Upper lobe of left lung (tissue), 4 donors: Measurements from ENCODE around the gene B4GALNT2.
"Not testable (repeated sequence)": the region's sequence is repeated elsewhere in the genome, so short reads cannot be mapped to it uniquely, and the experiment has no call there.

Source experiments
- POLR2A ChIP-seq, 4 donors: fragments of 450-650 bp; IDR thresholded peaks; one replicate each; pipeline ENCODE4 v1.5.1; 2016 to 2017; ENCODE audit warnings: antibody characterized with exemption in 4 of 4, mild to moderate bottlenecking in 2 of 4
- POLR2AphosphoS5 ChIP-seq, 2 donors: sonication (generic); formaldehyde crosslinking; IDR thresholded peaks; one replicate each; pipeline ENCODE4 v1.5.1; 2017; ENCODE audit warnings: antibody characterized with exemption in 2 of 2
- TF ChIP-seq, protein P1 (sequence below), 6 experiments: fragments of 450-650 bp in 4 of 6; fragments of 200-600 bp in 2 of 6; sonication (generic) in 2 of 6; IDR thresholded peaks; one replicate each; pipeline ENCODE4 v1.5.1; 2016 to 2019; ENCODE audit warnings: antibody characterized with exemption in 6 of 6

DNA sequence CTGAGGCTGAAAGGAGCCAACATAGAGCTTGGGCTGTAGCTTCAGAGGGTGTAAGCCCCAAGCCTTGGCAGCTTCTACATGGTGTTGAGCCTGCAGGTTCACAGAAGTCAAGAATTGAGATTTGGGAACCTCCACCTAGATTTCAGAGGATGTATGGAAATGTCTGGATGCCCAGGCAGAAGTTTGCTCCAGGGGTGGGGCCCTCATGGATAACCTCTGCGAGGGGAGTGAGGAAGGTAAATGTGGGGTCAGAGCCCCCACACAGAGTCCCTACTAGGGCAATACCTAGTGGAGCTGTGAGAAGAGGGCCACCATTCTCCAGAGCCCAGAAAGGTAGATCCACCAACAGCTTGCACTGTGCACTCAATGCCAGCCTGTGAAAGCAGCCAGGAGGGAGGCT lies 52.8 kb downstream of the B4GALNT2 start:
- TF ChIP-seq, protein P1, sequence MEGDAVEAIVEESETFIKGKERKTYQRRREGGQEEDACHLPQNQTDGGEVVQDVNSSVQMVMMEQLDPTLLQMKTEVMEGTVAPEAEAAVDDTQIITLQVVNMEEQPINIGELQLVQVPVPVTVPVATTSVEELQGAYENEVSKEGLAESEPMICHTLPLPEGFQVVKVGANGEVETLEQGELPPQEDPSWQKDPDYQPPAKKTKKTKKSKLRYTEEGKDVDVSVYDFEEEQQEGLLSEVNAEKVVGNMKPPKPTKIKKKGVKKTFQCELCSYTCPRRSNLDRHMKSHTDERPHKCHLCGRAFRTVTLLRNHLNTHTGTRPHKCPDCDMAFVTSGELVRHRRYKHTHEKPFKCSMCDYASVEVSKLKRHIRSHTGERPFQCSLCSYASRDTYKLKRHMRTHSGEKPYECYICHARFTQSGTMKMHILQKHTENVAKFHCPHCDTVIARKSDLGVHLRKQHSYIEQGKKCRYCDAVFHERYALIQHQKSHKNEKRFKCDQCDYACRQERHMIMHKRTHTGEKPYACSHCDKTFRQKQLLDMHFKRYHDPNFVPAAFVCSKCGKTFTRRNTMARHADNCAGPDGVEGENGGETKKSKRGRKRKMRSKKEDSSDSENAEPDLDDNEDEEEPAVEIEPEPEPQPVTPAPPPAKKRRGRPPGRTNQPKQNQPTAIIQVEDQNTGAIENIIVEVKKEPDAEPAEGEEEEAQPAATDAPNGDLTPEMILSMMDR (IDR thresholded peaks at IDR 0.05) = not testable (repeated sequence)
- not testable (repeated sequence) for TF ChIP-seq POLR2A, POLR2AphosphoS5 (IDR thresholded peaks at IDR 0.05)
